SK-N-SH (cell line): ENCODE measurements around the gene FMN1. TPM values are rescaled to one million over a fixed set of nuclear protein-coding genes. Genes with fewer than 3 reads are reported as not detected.

Experiments
- CTCF ChIA-PET: fragments of 300-600, 350-600 bp; formaldehyde crosslinking; extraction: SDS; loops from one replicate; lab custom pipeline; 2021; lab: Yijun Ruan, JAX
- POLR2A ChIA-PET: fragments of 350-600 bp; sonication (Branson Sonifier 250); formaldehyde crosslinking; extraction: SDS; loops from one replicate; lab custom pipeline; 2020; ENCODE audit warnings: antibody characterized with exemption, inconsistent platforms; lab: Yijun Ruan, JAX
- DNase-seq: peaks from one replicate; pipeline ENCODE4 v3.0.0; 2012
- H2AFZ ChIP-seq: fragments of 200-600 bp; sonication (generic); 2 replicates; pipeline ENCODE4 v1.8.1; 2016; ENCODE audit warnings: antibody characterized with exemption, mild to moderate bottlenecking, low read depth
- H3F3A ChIP-seq: fragments of 200-600 bp; sonication (generic); replicated peaks from 2 replicates; pipeline ENCODE3; 2016; ENCODE audit warnings: antibody characterized with exemption, mild to moderate bottlenecking; ENCODE audit not compliant: insufficient read depth
- H3K27ac ChIP-seq, 2 experiments: fragments of 200-500 bp in 1 of 2; fragments of 200-600 bp in 1 of 2; sonication (Bioruptor generic) in 1 of 2; sonication (generic), shearing (Covaris generic) in 1 of 2; 2 replicates each; pipeline versions ENCODE4 v1.5.1 to v1.6.1; 2014 to 2016; ENCODE audit warnings: low read depth in 2 of 2, inconsistent platforms in 1 of 2, low read length in 1 of 2, mild to moderate bottlenecking in 1 of 2, mixed read lengths in 1 of 2
- H3K27me3 ChIP-seq: fragments of 200-600 bp; sonication (generic), shearing (Covaris generic); 2 replicates; pipeline ENCODE4 v1.6.1; 2016; ENCODE audit warnings: mixed run types; ENCODE audit not compliant: insufficient read depth
- H3K36me3 ChIP-seq, 2 experiments: fragments of 200-500 bp in 1 of 2; fragments of 200-600 bp in 1 of 2; sonication (Bioruptor generic) in 1 of 2; sonication (generic) in 1 of 2; replicated peaks in 1 of 2; 2 replicates each; pipeline versions ENCODE3 to v1.5.1; 2014 to 2016; ENCODE audit warnings: low read length in 1 of 2, mild to moderate bottlenecking in 1 of 2; ENCODE audit not compliant: insufficient read depth in 2 of 2, control insufficient read depth in 1 of 2
- H3K4me1 ChIP-seq, 2 experiments: fragments of 200-500 bp in 1 of 2; fragments of 200-600 bp in 1 of 2; sonication (Bioruptor generic) in 1 of 2; sonication (generic), shearing (Covaris generic) in 1 of 2; 2 replicates each; pipeline versions ENCODE4 v1.5.1 to v1.6.1; 2014 to 2016; ENCODE audit warnings: low read depth in 1 of 2, low read length in 1 of 2, mixed run types in 1 of 2; ENCODE audit not compliant: insufficient read depth in 2 of 2, control insufficient read depth in 1 of 2
- H3K4me2 ChIP-seq: fragments of 200-600 bp; sonication (generic), shearing (Covaris generic); 2 replicates; pipeline ENCODE4 v1.6.1; 2017; ENCODE audit warnings: mixed run types
- H3K4me3 ChIP-seq, 2 experiments: fragments of 200-500 bp in 1 of 2; fragments of 200-600 bp in 1 of 2; sonication (Bioruptor generic) in 1 of 2; sonication (generic), shearing (Covaris generic) in 1 of 2; 2 replicates each; pipeline versions ENCODE4 v1.5.1 to v1.8.1; 2014 to 2016; ENCODE audit warnings: low read depth in 2 of 2, inconsistent platforms in 1 of 2, low read length in 1 of 2, mild to moderate bottlenecking in 1 of 2, mixed read lengths in 1 of 2, moderate library complexity in 1 of 2
- H3K79me2 ChIP-seq: fragments of 200-600 bp; sonication (generic); 2 replicates; pipeline ENCODE4 v1.8.1; 2017; ENCODE audit warnings: mild to moderate bottlenecking; ENCODE audit not compliant: insufficient read depth
- H3K9ac ChIP-seq: fragments of 200-600 bp; sonication (generic); 2 replicates; pipeline ENCODE4 v1.6.1; 2017; ENCODE audit warnings: mixed run types
- H3K9me2 ChIP-seq: fragments of 200-600 bp; sonication (generic); 2 replicates; pipeline ENCODE4 v1.6.1; 2017; ENCODE audit warnings: mixed run types
- H3K9me3 ChIP-seq: fragments of 200-600 bp; sonication (generic); 2 replicates; pipeline ENCODE4 v1.6.1; 2017; ENCODE audit warnings: mixed run types, mild to moderate bottlenecking, moderate library complexity
- H4K20me1 ChIP-seq: fragments of 200-600 bp; sonication (generic); 2 replicates; pipeline ENCODE4 v1.6.1; 2017; ENCODE audit warnings: mild to moderate bottlenecking, mixed run types; ENCODE audit not compliant: insufficient read depth
- CHD2 ChIP-seq: fragments of 150-350 bp; IDR thresholded peaks from 2 replicates; pipeline ENCODE4 v1.6.1; 2018; ENCODE audit warnings: low read length; ENCODE audit not compliant: partially characterized antibody
- ELF1 ChIP-seq: IDR thresholded peaks from 2 replicates; pipeline ENCODE4 v1.4.0; 2012
- EP300 ChIP-seq, 2 experiments: IDR thresholded peaks; 2 replicates each; pipeline versions ENCODE4 v1.4.0 to v1.6.1; 2012; ENCODE audit warnings: borderline replicate concordance in 1 of 2, low read depth in 1 of 2, low read length in 1 of 2
- EZH2phosphoT487 ChIP-seq: fragments of 200-600 bp; sonication (generic); IDR thresholded peaks from 2 replicates; pipeline ENCODE4 v1.6.1; 2017; ENCODE audit warnings: low read depth, mixed run types, mild to moderate bottlenecking, antibody characterized with exemption, moderate library complexity, borderline replicate concordance
- JUND ChIP-seq: IDR thresholded peaks from 2 replicates; pipeline ENCODE4 v1.4.0; 2012
- MAX ChIP-seq: IDR thresholded peaks from 2 replicates; pipeline ENCODE4 v1.4.0; 2012; ENCODE audit warnings: low read depth
- NRF1 ChIP-seq: IDR thresholded peaks from 2 replicates; pipeline ENCODE4 v1.6.1; 2012; ENCODE audit warnings: low read depth, mild to moderate bottlenecking, low read length
- POLR2AphosphoS5 ChIP-seq: IDR thresholded peaks from 2 replicates; pipeline ENCODE4 v1.6.1; 2012; ENCODE audit warnings: low read depth, low read length
- RAD21 ChIP-seq: IDR thresholded peaks from 2 replicates; pipeline ENCODE4 v1.6.1; 2012; ENCODE audit warnings: mild to moderate bottlenecking, low read length
- REST ChIP-seq: IDR thresholded peaks from 2 replicates; pipeline ENCODE4 v1.6.1; 2012; ENCODE audit warnings: mild to moderate bottlenecking, low read depth, low read length, moderate library complexity
- RXRA ChIP-seq: IDR thresholded peaks from 2 replicates; pipeline ENCODE4 v1.4.0; 2012; ENCODE audit warnings: low read depth, mild to moderate bottlenecking, borderline replicate concordance
- SMC3 ChIP-seq: IDR thresholded peaks from 2 replicates; pipeline ENCODE4 v1.6.1; 2012; ENCODE audit warnings: low read depth, low read length, improper control_type of control experiment
- TAF1 ChIP-seq: IDR thresholded peaks from 2 replicates; pipeline ENCODE4 v1.6.1; 2012; ENCODE audit warnings: low read depth, mild to moderate bottlenecking, low read length, moderate library complexity, borderline replicate concordance
- YY1 ChIP-seq: IDR thresholded peaks from 2 replicates; pipeline ENCODE4 v1.4.0; 2012; ENCODE audit warnings: low read depth, mild to moderate bottlenecking
- WGBS: methylation state at CpG from one replicate; pipeline ENCODE4 v1.1.6; 2017; ENCODE audit warnings: low lambda C conversion rate; 5-methylcytosine and 5-hydroxymethylcytosine counted together
- polyA plus RNA-seq, 3 experiments: library from polyadenylated mRNA; depleted of rRNA; stranded (reverse); fragments of >200 nt; gene quantifications; 2 replicates each; pipeline ENCODE4 v1.2.3, GENCODE V29; 2012
- TF ChIP-seq, protein P1 (sequence below): IDR thresholded peaks from 2 replicates; pipeline ENCODE4; 2012

The FMN1 gene
- polyA plus RNA-seq, 1 of the 3 experiments (the other 2 are of a cell fraction) = 9.1 TPM

- DNase-seq = no peak
- Histone ChIP-seq H3K9me3 (no peaks in the 10 kb centered on the region), H3K4me1 (peaks cover 0 to 11% of the 10 kb centered on the region in 2 experiments; a peak in 1 of 4 replicates), H3F3A (peaks cover 44% of the 10 kb centered on the region), H3K27me3 (no peaks in the 10 kb centered on the region), H3K27ac (peak overlapping the region in 1 of 2 experiments; percentile 49; a peak in 2 of 4 replicates), H2AFZ (peak overlapping the region; percentile 87), H3K36me3 (peaks cover 0 to 11% of the 10 kb centered on the region in 2 experiments), H3K9ac (peak overlapping the region; percentile 80), H3K4me3 (peak overlapping the region; percentile 61 to 70), H3K79me2 (peaks cover 48% of the 10 kb centered on the region), H3K9me2 (no peaks in the 10 kb centered on the region), H4K20me1 (peaks cover 10% of the 10 kb centered on the region; the same call in 1 of the 2 replicates), H3K4me2 (peak overlapping the region; percentile 95; the same call in 1 of the 2 replicates)
- CTCF ChIA-PET = no interaction called here
- POLR2A ChIA-PET = no interaction called here
- WGBS = 76% methylated on average over 21 of the region's 21 CpGs
- TF ChIP-seq MAX (no peak), SMC3 (no peak), JUND (no peak), EZH2phosphoT487 (no peak), POLR2AphosphoS5 (no peak), RAD21 (no peak)
Measured at GRCh38 chr15:32716915-32717425, 477.5 kb downstream of the FMN1 start.

GRCh38 chr15:32716216-32716914 is 478.1 kb downstream of the FMN1 start:
- POLR2A ChIA-PET = no interaction called here
- Histone ChIP-seq H3K79me2 (peaks cover 42% of the 10 kb centered on the region), H3K9me2 (no peaks in the 10 kb centered on the region), H3K4me1 (peaks cover 0 to 11% of the 10 kb centered on the region in 2 experiments; a peak in 1 of 4 replicates), H3K27ac (no peak overlapping the region), H3F3A (peaks cover 38% of the 10 kb centered on the region), H3K4me2 (no peak overlapping the region), H3K9me3 (no peaks in the 10 kb centered on the region), H2AFZ (no peak overlapping the region), H3K36me3 (peaks cover 0 to 5% of the 10 kb centered on the region in 2 experiments), H3K9ac (no peak overlapping the region), H4K20me1 (peaks cover 10% of the 10 kb centered on the region; the same call in 1 of the 2 replicates), H3K4me3 (no peak overlapping the region), H3K27me3 (no peaks in the 10 kb centered on the region)
- no peak for DNase-seq
- CTCF ChIA-PET = interaction anchor here (0.7 to 1.1 kb wide), 3 partner anchors 13 to 1302 kb away, joined by 3 to 5 read pairs (median 3); no protein-coding TSS in a partner anchor
- TF ChIP-seq ELF1 = no peak
- TF ChIP-seq, protein P1, sequence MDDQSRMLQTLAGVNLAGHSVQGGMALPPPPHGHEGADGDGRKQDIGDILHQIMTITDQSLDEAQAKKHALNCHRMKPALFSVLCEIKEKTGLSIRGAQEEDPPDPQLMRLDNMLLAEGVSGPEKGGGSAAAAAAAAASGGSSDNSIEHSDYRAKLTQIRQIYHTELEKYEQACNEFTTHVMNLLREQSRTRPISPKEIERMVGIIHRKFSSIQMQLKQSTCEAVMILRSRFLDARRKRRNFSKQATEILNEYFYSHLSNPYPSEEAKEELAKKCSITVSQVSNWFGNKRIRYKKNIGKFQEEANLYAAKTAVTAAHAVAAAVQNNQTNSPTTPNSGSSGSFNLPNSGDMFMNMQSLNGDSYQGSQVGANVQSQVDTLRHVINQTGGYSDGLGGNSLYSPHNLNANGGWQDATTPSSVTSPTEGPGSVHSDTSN = no peak
- no peak for TF ChIP-seq RXRA
- no peak for TF ChIP-seq EP300 (IDR thresholded peaks at IDR 0.05; ENCODE audit: borderline replicate concordance in 1 of 2, low read depth in 1 of 2, low read length in 1 of 2)
- TF ChIP-seq NRF1 = no peak
- TF ChIP-seq REST = no peak
- no peak for TF ChIP-seq TAF1
- TF ChIP-seq CHD2 = no peak
- no peak for TF ChIP-seq YY1
- 93% methylated on average over 13 of the region's 13 CpGs for WGBS
